Mesenchymal stem cell (in vitro differentiated cells and primary cell): ENCODE results near the gene TSPAN4.

Experiments
- DNase-seq: peaks from one replicate; pipeline ENCODE4 v3.0.0-alpha.2; 2013
- H2AFZ ChIP-seq: one replicate; pipeline ENCODE4 v1.6.1; 2013; ENCODE audit warnings: low read depth, mild to moderate bottlenecking, control low read depth, inconsistent platforms, low read length, moderate library complexity
- H2AK5ac ChIP-seq: 2 replicates; pipeline ENCODE4 v1.6.1; 2013; ENCODE audit warnings: low read length, moderate library complexity, mild to moderate bottlenecking, inconsistent platforms; ENCODE audit not compliant: severe bottlenecking
- H2BK120ac ChIP-seq: one replicate; pipeline ENCODE4 v1.6.1; 2013; ENCODE audit warnings: low read depth, mild to moderate bottlenecking, inconsistent platforms, low read length, moderate library complexity
- H2BK12ac ChIP-seq, 2 experiments: one replicate each; pipeline ENCODE4 v1.6.1; 2013; ENCODE audit warnings: inconsistent platforms in 2 of 2, low read length in 2 of 2, mild to moderate bottlenecking in 2 of 2, moderate library complexity in 2 of 2, control low read depth in 1 of 2
- H2BK15ac ChIP-seq: one replicate; pipeline ENCODE4 v1.6.1; 2013; ENCODE audit warnings: mild to moderate bottlenecking, low read depth, inconsistent platforms; ENCODE audit not compliant: poor library complexity, severe bottlenecking
- H2BK5ac ChIP-seq: 2 replicates; pipeline ENCODE4 v1.6.1; 2013; ENCODE audit warnings: low read depth, mild to moderate bottlenecking, low read length, control low read depth, inconsistent platforms; ENCODE audit not compliant: poor library complexity, severe bottlenecking
- H3K14ac ChIP-seq, 2 experiments: one replicate each; pipeline ENCODE4 v1.6.1; 2013; ENCODE audit warnings: inconsistent platforms in 2 of 2, low read length in 2 of 2, control low read depth in 1 of 2, mild to moderate bottlenecking in 1 of 2, moderate library complexity in 1 of 2
- H3K18ac ChIP-seq, 2 experiments: one replicate each; pipeline ENCODE4 v1.6.1; 2013; ENCODE audit warnings: inconsistent platforms in 2 of 2, low read length in 2 of 2, control low read depth in 1 of 2, low read depth in 1 of 2, mild to moderate bottlenecking in 1 of 2
- H3K23ac ChIP-seq, 2 experiments: one replicate each; pipeline ENCODE4 v1.6.1; 2013; ENCODE audit warnings: inconsistent platforms in 2 of 2, low read length in 2 of 2, mild to moderate bottlenecking in 2 of 2, moderate library complexity in 2 of 2, control low read depth in 1 of 2
- H3K27ac ChIP-seq: 2 replicates; pipeline ENCODE4 v1.5.1; 2013; ENCODE audit warnings: mild to moderate bottlenecking, moderate library complexity, low read length, control low read depth, inconsistent platforms; ENCODE audit not compliant: poor library complexity, severe bottlenecking
- H3K27me3 ChIP-seq, 2 experiments: 2 replicates each; pipeline versions ENCODE4 v1.6.1 to v1.7.0; 2013; ENCODE audit warnings: low read length in 2 of 2, mild to moderate bottlenecking in 2 of 2, moderate library complexity in 2 of 2, control low read depth in 1 of 2, inconsistent platforms in 1 of 2; ENCODE audit not compliant: control insufficient read depth in 1 of 2, insufficient read depth in 1 of 2
- H3K36me3 ChIP-seq, 2 experiments: 2 replicates each; pipeline versions ENCODE4 v1.6.1 to v1.7.0; 2013; ENCODE audit warnings: low read length in 2 of 2, control low read depth in 1 of 2, inconsistent platforms in 1 of 2, low read depth in 1 of 2, mild to moderate bottlenecking in 1 of 2; ENCODE audit not compliant: insufficient read depth in 2 of 2, control insufficient read depth in 1 of 2
- H3K4ac ChIP-seq, 2 experiments: one replicate each; pipeline ENCODE4 v1.6.1; 2013; ENCODE audit warnings: inconsistent platforms in 2 of 2, low read length in 2 of 2, mild to moderate bottlenecking in 2 of 2, moderate library complexity in 2 of 2, control low read depth in 1 of 2, low read depth in 1 of 2
- H3K4me1 ChIP-seq: 2 replicates; pipeline ENCODE4 v1.6.1; 2013; ENCODE audit warnings: low read depth, low read length, control low read depth; ENCODE audit not compliant: control insufficient read depth, insufficient read depth
- H3K4me2 ChIP-seq: 2 replicates; pipeline ENCODE4 v1.6.1; 2013; ENCODE audit warnings: low read length, mild to moderate bottlenecking, inconsistent platforms; ENCODE audit not compliant: poor library complexity, severe bottlenecking
- H3K4me3 ChIP-seq, 2 experiments: 2 replicates each; pipeline versions ENCODE4 v1.5.1 to v1.7.0; 2013; ENCODE audit warnings: low read length in 2 of 2, mild to moderate bottlenecking in 2 of 2, control low read depth in 1 of 2, low read depth in 1 of 2; ENCODE audit not compliant: insufficient read depth in 1 of 2
- H3K79me1 ChIP-seq: replicated peaks from 2 replicates; pipeline ENCODE4 v1.6.1; 2013; ENCODE audit warnings: mild to moderate bottlenecking, control low read depth, low read length, inconsistent platforms; ENCODE audit not compliant: poor library complexity, severe bottlenecking
- H3K9ac ChIP-seq: 2 replicates; pipeline ENCODE4 v1.7.0; 2013; ENCODE audit warnings: mild to moderate bottlenecking, low read length, moderate library complexity
- H3K9me3 ChIP-seq: 2 replicates; pipeline ENCODE4 v1.7.0; 2013; ENCODE audit warnings: mild to moderate bottlenecking, low read length; ENCODE audit not compliant: control insufficient read depth
- H4K8ac ChIP-seq: one replicate; pipeline ENCODE4 v1.6.1; 2013; ENCODE audit warnings: inconsistent platforms, mild to moderate bottlenecking, low read length, moderate library complexity
- H4K91ac ChIP-seq: one replicate; pipeline ENCODE4 v1.6.1; 2013; ENCODE audit warnings: mild to moderate bottlenecking, low read length, inconsistent platforms
- WGBS: methylation state at CpG from one replicate; pipeline ENCODE4 v1.1.7; 2013; ENCODE audit warnings: mixed read lengths; 5-methylcytosine and 5-hydroxymethylcytosine counted together

TSPAN4 gene

DNA sequence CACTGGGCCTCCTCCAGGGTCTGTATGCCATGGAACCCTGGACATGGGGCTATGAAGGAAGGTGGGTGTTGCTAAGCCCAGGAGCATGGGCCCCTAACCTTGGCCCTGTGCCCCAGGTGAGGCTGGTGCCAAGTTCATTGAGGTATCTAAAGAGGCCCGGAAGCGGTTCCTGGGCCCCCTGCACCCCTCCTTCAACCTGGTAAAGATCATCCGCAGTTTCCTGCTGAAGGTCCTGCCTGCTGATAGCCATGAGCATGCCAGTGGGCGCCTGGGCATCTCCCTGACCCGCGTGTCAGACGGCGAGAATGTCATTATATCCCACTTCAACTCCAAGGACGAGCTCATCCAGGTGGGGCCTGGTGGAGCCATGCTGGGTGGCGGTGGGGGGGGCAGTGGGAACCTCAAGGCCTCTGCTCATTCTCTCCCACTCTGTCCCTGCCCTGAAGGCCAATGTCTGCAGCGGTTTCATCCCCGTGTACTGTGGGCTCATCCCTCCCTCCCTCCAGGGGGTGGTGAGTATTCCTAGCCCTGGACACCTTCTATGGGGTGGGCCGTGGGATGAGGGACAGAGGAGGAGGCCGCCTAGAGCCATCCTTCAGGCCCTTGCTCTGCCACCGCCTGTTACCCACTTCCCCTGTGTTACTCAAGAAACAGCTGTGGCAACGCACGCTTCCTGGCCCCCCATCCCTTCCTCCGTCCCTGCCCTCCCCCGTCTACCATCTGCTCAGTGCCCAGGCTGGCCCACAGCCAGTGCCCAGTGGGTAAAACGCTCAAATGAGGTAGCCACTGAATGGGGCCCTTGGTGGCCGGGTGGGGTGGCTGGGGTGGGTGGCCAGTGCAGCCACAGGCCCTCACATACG lies 20.9 kb upstream of the TSPAN4 start:
- WGBS = 93% methylated on average over 15 of the region's 22 CpGs
- H3K4me1 ChIP-seq = peaks cover 46% of the 10 kb centered on the region
- H2BK120ac ChIP-seq = no peak overlapping the region

DNA sequence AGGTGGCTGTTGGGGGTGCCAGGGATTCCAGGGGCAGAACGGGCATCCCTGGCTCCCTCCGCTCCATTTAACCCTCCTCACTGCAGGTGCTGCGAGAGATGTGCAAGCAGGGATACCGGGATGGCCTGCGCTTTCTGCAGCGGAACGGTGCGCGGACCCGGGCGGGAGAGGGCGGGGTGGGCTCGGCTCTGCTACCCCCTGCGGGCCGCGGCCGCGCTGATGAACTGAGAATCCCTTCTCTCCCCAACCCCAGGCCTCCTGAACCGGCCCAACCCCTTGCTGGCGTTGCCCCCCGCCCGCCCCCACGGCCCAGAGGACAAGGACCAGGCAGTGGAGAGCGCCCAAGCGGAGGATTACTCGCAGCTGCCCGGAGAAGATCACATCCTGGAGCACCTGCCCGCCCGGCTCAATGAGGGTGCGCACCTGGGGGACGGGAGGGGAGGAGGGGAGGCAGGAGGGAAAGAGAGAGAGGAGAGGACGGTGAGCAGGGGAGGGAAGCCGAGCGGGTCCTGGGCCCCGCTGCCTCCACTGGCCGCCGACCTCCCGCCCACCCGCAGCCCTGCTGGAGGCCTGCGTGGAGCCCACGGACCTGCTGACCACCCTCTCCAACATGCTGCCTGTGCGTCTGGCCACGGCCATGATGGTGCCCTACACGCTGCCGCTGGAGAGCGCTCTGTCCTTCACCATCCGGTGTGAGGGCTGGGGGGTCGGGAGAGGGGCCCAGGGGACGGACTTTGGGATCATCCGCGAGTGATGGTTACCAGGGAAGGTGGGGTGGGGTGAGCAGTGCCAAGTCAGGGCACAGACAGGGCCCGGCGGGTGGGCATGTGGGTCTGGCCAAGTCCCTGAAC lies 19.0 kb upstream of the TSPAN4 start:
- DNase-seq = no peak
- no peak overlapping the region for H2BK120ac ChIP-seq
- WGBS = 96% methylated on average over 47 of the region's 53 CpGs
- peak overlapping the region; percentile 37 for H2BK15ac ChIP-seq
- no peak overlapping the region for H3K4me2 ChIP-seq
- H3K27ac ChIP-seq = no peak overlapping the region
- peaks cover 60% of the 10 kb centered on the region for H3K4me1 ChIP-seq
- H3K36me3 ChIP-seq = peaks cover 25 to 48% of the 10 kb centered on the region in 2 experiments
- no peak overlapping the region for H3K4me3 ChIP-seq
- peak overlapping the region; percentile 60 for H4K91ac ChIP-seq
- H3K18ac ChIP-seq = no peak overlapping the region
- no peak overlapping the region for H2AK5ac ChIP-seq
- H3K4ac ChIP-seq = no peak overlapping the region
- peaks cover 0 to 14% of the 10 kb centered on the region in 2 experiments for H3K27me3 ChIP-seq
- H3K14ac ChIP-seq = no peak overlapping the region
- H3K79me1 ChIP-seq = peaks cover 20% of the 10 kb centered on the region
- no peak overlapping the region for H3K9ac ChIP-seq
- H3K9me3 ChIP-seq = no peaks in the 10 kb centered on the region
- no peak overlapping the region for H2AFZ ChIP-seq
- no peak overlapping the region for H3K23ac ChIP-seq
- no peak overlapping the region for H2BK5ac ChIP-seq
- no peak overlapping the region for H2BK12ac ChIP-seq
- no peak overlapping the region for H4K8ac ChIP-seq

More for the DNA sequence above, 20.9 kb upstream of the TSPAN4 start:
- Histone ChIP-seq H2AFZ (no peak overlapping the region), H3K4me2 (no peak overlapping the region), H3K14ac (no peak overlapping the region), H3K27me3 (peaks cover 0 to 2% of the 10 kb centered on the region in 2 experiments), H2BK5ac (no peak overlapping the region), H3K36me3 (peaks cover 25 to 48% of the 10 kb centered on the region in 2 experiments), H3K27ac (no peak overlapping the region), H3K4ac (no peak overlapping the region), H2AK5ac (no peak overlapping the region), H3K9ac (peak overlapping the region; percentile 97), H2BK15ac (no peak overlapping the region), H3K23ac (no peak overlapping the region), H3K79me1 (peaks cover 20% of the 10 kb centered on the region), H4K91ac (no peak overlapping the region), H3K4me3 (peak overlapping the region in 1 of 2 experiments; percentile 93), H2BK12ac (no peak overlapping the region), H3K9me3 (no peaks in the 10 kb centered on the region), H3K18ac (no peak overlapping the region), H4K8ac (no peak overlapping the region)
- DNase-seq = no peak

DNA sequence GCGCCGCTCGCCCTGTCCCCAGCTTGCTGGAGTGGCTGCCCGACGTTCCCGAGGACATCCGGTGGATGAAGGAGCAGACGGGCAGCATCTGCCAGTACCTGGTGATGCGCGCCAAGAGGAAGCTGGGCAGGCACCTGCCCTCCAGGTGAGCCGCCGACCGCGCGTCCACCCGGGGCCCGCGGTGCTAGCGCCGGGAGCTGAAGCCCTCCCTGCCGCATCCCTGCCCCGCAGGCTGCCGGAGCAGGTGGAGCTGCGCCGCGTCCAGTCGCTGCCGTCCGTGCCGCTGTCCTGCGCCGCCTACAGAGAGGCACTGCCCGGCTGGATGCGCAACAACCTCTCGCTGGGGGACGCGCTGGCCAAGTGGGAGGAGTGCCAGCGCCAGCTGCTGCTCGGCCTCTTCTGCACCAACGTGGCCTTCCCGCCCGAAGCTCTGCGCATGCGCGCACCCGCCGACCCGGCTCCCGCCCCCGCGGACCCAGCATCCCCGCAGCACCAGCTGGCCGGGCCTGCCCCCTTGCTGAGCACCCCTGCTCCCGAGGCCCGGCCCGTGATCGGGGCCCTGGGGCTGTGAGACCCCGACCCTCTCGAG lies 18.3 kb upstream of the TSPAN4 start:
- Histone ChIP-seq H4K91ac (peak overlapping the region; percentile 60), H3K79me1 (peaks cover 20% of the 10 kb centered on the region), H3K14ac (no peak overlapping the region), H3K36me3 (peaks cover 25 to 48% of the 10 kb centered on the region in 2 experiments), H3K4ac (no peak overlapping the region), H3K27ac (no peak overlapping the region), H2BK15ac (no peak overlapping the region), H3K27me3 (peaks cover 0 to 17% of the 10 kb centered on the region in 2 experiments), H3K4me1 (peaks cover 62% of the 10 kb centered on the region), H3K4me3 (no peak overlapping the region), H2AFZ (no peak overlapping the region), H4K8ac (no peak overlapping the region), H3K23ac (no peak overlapping the region), H3K4me2 (no peak overlapping the region), H2AK5ac (no peak overlapping the region), H3K9me3 (no peaks in the 10 kb centered on the region), H3K9ac (no peak overlapping the region), H2BK5ac (no peak overlapping the region), H3K18ac (no peak overlapping the region), H2BK120ac (no peak overlapping the region), H2BK12ac (no peak overlapping the region)
- WGBS = 97% methylated on average over 56 of the region's 59 CpGs
- no peak for DNase-seq
